Right atrium auricular region (tissue), 2 donors: Measurements from ENCODE around the gene MYOM3. TPM values are rescaled to one million over a fixed set of nuclear protein-coding genes. Genes with fewer than 3 reads are reported as not detected.

ENCODE experiments used
- DNase-seq: peaks from one replicate; pipeline ENCODE4 v3.0.0-alpha.2; 2019; ENCODE audit warnings: low spot score
- H3K27ac ChIP-seq, 2 donors: fragments of 200-600 bp; sonication (generic); 1 replicate in 1 of 2; 2 replicates in 1 of 2; pipeline ENCODE4 v1.5.1; 2016 to 2019
- H3K27me3 ChIP-seq, 2 donors: fragments of 200-600 bp; sonication (generic); one replicate each; pipeline versions ENCODE4 v1.5.1 to v1.6.0; 2017 to 2019
- H3K36me3 ChIP-seq: fragments of 200-600 bp; sonication (generic); one replicate; pipeline ENCODE4 v1.5.1; 2016
- H3K4me1 ChIP-seq, 2 donors: fragments of 200-600 bp; sonication (generic); one replicate each; pipeline versions ENCODE4 v1.5.1 to v1.6.0; 2017 to 2019
- H3K4me3 ChIP-seq, 2 donors: fragments of 200-600 bp; sonication (generic); 1 replicate in 1 of 2; 2 replicates in 1 of 2; pipeline ENCODE4 v1.5.1; 2017 to 2019; ENCODE audit warnings: mild to moderate bottlenecking in 1 of 2, moderate library complexity in 1 of 2
- H3K9me3 ChIP-seq, 2 donors: fragments of 200-600 bp; sonication (generic); one replicate each; pipeline ENCODE4 v1.5.1; 2019
- CTCF ChIP-seq, 2 donors: fragments of 200-600 bp; sonication (generic); IDR thresholded peaks; one replicate each; pipeline ENCODE4 v1.5.1; 2019; ENCODE audit warnings: antibody characterized with exemption in 2 of 2
- total RNA-seq, 2 donors: library from RNA; depleted of rRNA; stranded (reverse); fragments of >200 nt; gene quantifications; one replicate each; pipeline ENCODE4 v1.1.0, GENCODE V29; 2016

The MYOM3 gene
- 100 to 1,000 TPM in 1 of 2 donors, 10 to 100 TPM in 1; 98.7 to 241 TPM for total RNA-seq

GRCh38 chr1:24111996-24112779 lies at the start of gene MYOM3:
TSS of gene MYOM3 (minus strand) at chr1:24112135. CDS start at chr1:24108636, 3,499 bp downstream.
- H3K27ac ChIP-seq = peak within 1 kb of the TSS; percentile 88 to 91
- DNase-seq = peak; percentile 79
- peak within 1 kb of the TSS; percentile 49 to 50 for H3K4me3 ChIP-seq
- peak; percentile 42 to 72 for TF ChIP-seq CTCF (IDR thresholded peaks at IDR 0.05)
- peaks cover 0 to 3% of the 10 kb centered on the region in 2 donors for H3K27me3 ChIP-seq
- H3K4me1 ChIP-seq = peaks cover 0 to 41% of the 10 kb centered on the region in 2 donors
- peaks cover 15% of the 10 kb centered on the region for H3K36me3 ChIP-seq
- H3K9me3 ChIP-seq = no peaks in the 10 kb centered on the region

GRCh38 chr1:24161270-24161669 lies 49.3 kb upstream of the MYOM3 start:
- no peak overlapping the region for H3K4me3 ChIP-seq
- DNase-seq = no peak
- no peak for TF ChIP-seq CTCF (IDR thresholded peaks at IDR 0.05)
- no peaks in the 10 kb centered on the region for H3K9me3 ChIP-seq
- H3K4me1 ChIP-seq = peaks cover 0 to 9% of the 10 kb centered on the region in 2 donors
- no peaks in the 10 kb centered on the region for H3K27me3 ChIP-seq
- no peak overlapping the region for H3K27ac ChIP-seq
- H3K36me3 ChIP-seq = no peaks in the 10 kb centered on the region

GRCh38 chr1:24159366-24159765 lies 47.4 kb upstream of the MYOM3 start:
- no peak for DNase-seq
- no peak overlapping the region for H3K27ac ChIP-seq
- TF ChIP-seq CTCF (IDR thresholded peaks at IDR 0.05) = no peak
- H3K36me3 ChIP-seq = no peaks in the 10 kb centered on the region
- H3K4me1 ChIP-seq = peaks cover 0 to 9% of the 10 kb centered on the region in 2 donors
- H3K4me3 ChIP-seq = no peak overlapping the region
- no peaks in the 10 kb centered on the region for H3K9me3 ChIP-seq
- H3K27me3 ChIP-seq = no peaks in the 10 kb centered on the region

- Histone ChIP-seq H3K27me3 (no peaks in the 10 kb centered on the region), H3K9me3 (no peaks in the 10 kb centered on the region), H3K4me1 (peaks cover 0 to 9% of the 10 kb centered on the region in 2 donors), H3K4me3 (no peak overlapping the region), H3K36me3 (no peaks in the 10 kb centered on the region), H3K27ac (peak overlapping the region in 1 of 2 donors; percentile 32)
- TF ChIP-seq CTCF (IDR thresholded peaks at IDR 0.05) = peak in 1 of 2 donors; percentile 16
- no peak for DNase-seq
These were observed 46.1 kb upstream of the MYOM3 start for GRCh38 chr1:24157918-24158481.

GRCh38 chr1:24156542-24157260 lies 44.8 kb upstream of the MYOM3 start:
- Histone ChIP-seq H3K36me3 (no peaks in the 10 kb centered on the region), H3K4me3 (no peak overlapping the region), H3K9me3 (no peaks in the 10 kb centered on the region), H3K27me3 (no peaks in the 10 kb centered on the region), H3K4me1 (peaks cover 0 to 9% of the 10 kb centered on the region in 2 donors), H3K27ac (no peak overlapping the region)
- DNase-seq = no peak
- TF ChIP-seq CTCF (IDR thresholded peaks at IDR 0.05) = no peak
